Natural killer cell treated with Interleukin-12 subunit alpha and Interleukin-12 subunit beta and Interleukin-15 and Interleukin-18, amount 100 ng/mL, for 72 hours (primary cell): ENCODE data around the gene PHACTR4. TPM values are rescaled to one million over a fixed set of nuclear protein-coding genes. Genes with fewer than 3 reads are reported as not detected.
A peak's percentile ranks its signal among the peaks of the same experiment; 100 is the strongest.
"Not testable (repeated sequence)": the region's sequence is repeated elsewhere in the genome, so short reads cannot be mapped to it uniquely, and the experiment has no call there.

ENCODE experiments used
- ATAC-seq, 2 donors: fragments of 150-1000 bp; cut with Tn5 transposase in 1 of 2; sonication (Bioruptor Pico), chemical (Tn5 transposase) in 1 of 2; 2 replicates each; pipeline ENCODE4 v1.10.0; 2021
- DNase-seq: peaks from one replicate; pipeline ENCODE4 v3.0.0; 2022; ENCODE audit warnings: low spot score
- H3K27ac Mint-ChIP-seq, 2 donors: 1 replicate in 1 of 2; 2 replicates in 1 of 2; pipeline ENCODE4 v1.8.0; 2022; ENCODE audit warnings: mixed read lengths in 2 of 2, mild to moderate bottlenecking in 1 of 2, moderate library complexity in 1 of 2
- H3K27me3 Mint-ChIP-seq, 2 donors: 1 replicate in 1 of 2; 2 replicates in 1 of 2; pipeline ENCODE4 v1.8.0; 2022; ENCODE audit warnings: mixed read lengths in 2 of 2
- H3K36me3 Mint-ChIP-seq: one replicate; pipeline ENCODE4 v1.8.0; 2022; ENCODE audit warnings: mixed read lengths
- H3K4me1 Mint-ChIP-seq, 2 donors: 1 replicate in 1 of 2; 2 replicates in 1 of 2; pipeline ENCODE4 v1.8.0; 2022; ENCODE audit warnings: low read depth in 2 of 2, mixed read lengths in 2 of 2, mild to moderate bottlenecking in 1 of 2
- H3K4me3 Mint-ChIP-seq: one replicate; pipeline ENCODE4 v1.8.0; 2022; ENCODE audit warnings: mixed read lengths
- H3K9me3 Mint-ChIP-seq: 2 replicates; pipeline ENCODE4 v1.8.0; 2022; ENCODE audit warnings: mixed read lengths
- total RNA-seq, 2 donors: library from RNA; stranded (reverse); gene quantifications; one replicate each; pipeline ENCODE4 v1.2.3, GENCODE V29; 2022

Gene PHACTR4
- total RNA-seq, 2 donors from 2014 or later = 30.2 to 32.7 TPM

GRCh38 chr1:28456078-28456477, 86.5 kb downstream of the PHACTR4 start:
- DNase-seq = no peak
- ATAC-seq = peak in 1 of 2 donors; percentile 33
- Mint-ChIP-seq H3K4me3 (no peak overlapping the region), H3K27me3 (no peaks in the 10 kb centered on the region), H3K9me3 (no peaks in the 10 kb centered on the region), H3K4me1 (peaks cover 6 to 11% of the 10 kb centered on the region in 2 donors), H3K27ac (peak overlapping the region; percentile 5 to 37), H3K36me3 (no peaks in the 10 kb centered on the region)

GRCh38 chr1:28457678-28458077, 88.1 kb downstream of the PHACTR4 start:
- no peak overlapping the region for H3K27ac Mint-ChIP-seq
- no peak for ATAC-seq
- no peaks in the 10 kb centered on the region for H3K36me3 Mint-ChIP-seq
- DNase-seq = no peak
- no peaks in the 10 kb centered on the region for H3K27me3 Mint-ChIP-seq
- H3K4me3 Mint-ChIP-seq = no peak overlapping the region
- H3K9me3 Mint-ChIP-seq = no peaks in the 10 kb centered on the region
- peaks cover 6 to 11% of the 10 kb centered on the region in 2 donors for H3K4me1 Mint-ChIP-seq

GRCh38 chr1:28458237-28459228, 89.0 kb downstream of the PHACTR4 start:
- Mint-ChIP-seq H3K27ac (peak overlapping the region in 1 of 2 donors; percentile 18), H3K9me3 (no peaks in the 10 kb centered on the region), H3K4me1 (peaks cover 6 to 7% of the 10 kb centered on the region in 2 donors), H3K27me3 (no peaks in the 10 kb centered on the region), H3K4me3 (no peak overlapping the region), H3K36me3 (no peaks in the 10 kb centered on the region)
- ATAC-seq (no peak), DNase-seq (no peak)

GRCh38 chr1:28466226-28466778, 96.8 kb downstream of the PHACTR4 start:
- DNase-seq (no peak), ATAC-seq (no peak)
- H3K9me3 Mint-ChIP-seq = no peaks in the 10 kb centered on the region
- H3K4me1 Mint-ChIP-seq = peaks cover 7 to 8% of the 10 kb centered on the region in 2 donors
- no peak overlapping the region for H3K4me3 Mint-ChIP-seq
- no peaks in the 10 kb centered on the region for H3K36me3 Mint-ChIP-seq
- peak overlapping the region in 1 of 2 donors; percentile 42 for H3K27ac Mint-ChIP-seq
- no peaks in the 10 kb centered on the region for H3K27me3 Mint-ChIP-seq

- no peak for ATAC-seq
- Mint-ChIP-seq H3K4me1 (peaks cover 7 to 11% of the 10 kb centered on the region in 2 donors), H3K9me3 (no peaks in the 10 kb centered on the region), H3K27me3 (no peaks in the 10 kb centered on the region), H3K36me3 (no peaks in the 10 kb centered on the region), H3K4me3 (no peak overlapping the region), H3K27ac (no peak overlapping the region)
- no peak for DNase-seq
These were observed 100.6 kb downstream of the PHACTR4 start for GRCh38 chr1:28470146-28470545.

GRCh38 chr1:28479497-28479896, 110.0 kb downstream of the PHACTR4 start:
- DNase-seq, H3K9me3 Mint-ChIP-seq, H3K27me3 Mint-ChIP-seq, ATAC-seq, H3K4me3 Mint-ChIP-seq, H3K4me1 Mint-ChIP-seq, H3K27ac Mint-ChIP-seq: not testable (repeated sequence)
- peaks cover 19% of the 10 kb centered on the region for H3K36me3 Mint-ChIP-seq

- Mint-ChIP-seq H3K4me3 (no peak overlapping the region), H3K36me3 (peaks cover 19% of the 10 kb centered on the region), H3K27me3 (no peaks in the 10 kb centered on the region)
These were observed 110.8 kb downstream of the PHACTR4 start for GRCh38 chr1:28480308-28480707.

GRCh38 chr1:28482138-28482537, 112.6 kb downstream of the PHACTR4 start:
- Mint-ChIP-seq H3K4me1 (peaks cover 0 to 5% of the 10 kb centered on the region in 2 donors), H3K4me3 (no peak overlapping the region), H3K36me3 (peaks cover 13% of the 10 kb centered on the region), H3K9me3 (no peaks in the 10 kb centered on the region), H3K27ac (no peak overlapping the region), H3K27me3 (no peaks in the 10 kb centered on the region)
- DNase-seq = no peak
- ATAC-seq = no peak

More at GRCh38 chr1:28480308-28480707, 110.8 kb downstream of the PHACTR4 start:
- no peak for ATAC-seq
- Mint-ChIP-seq H3K9me3 (no peaks in the 10 kb centered on the region), H3K4me1 (peaks cover 0 to 5% of the 10 kb centered on the region in 2 donors), H3K27ac (no peak overlapping the region)
- no peak for DNase-seq

GRCh38 chr1:28482702-28483101, 113.2 kb downstream of the PHACTR4 start:
- Mint-ChIP-seq H3K4me1 (peaks cover 0 to 5% of the 10 kb centered on the region in 2 donors), H3K36me3 (peaks cover 11% of the 10 kb centered on the region), H3K27ac (no peak overlapping the region), H3K27me3 (no peaks in the 10 kb centered on the region), H3K9me3 (no peaks in the 10 kb centered on the region), H3K4me3 (no peak overlapping the region)
- no peak for ATAC-seq
- DNase-seq = no peak

GRCh38 chr1:28494737-28495136, 125.2 kb downstream of the PHACTR4 start:
- Mint-ChIP-seq H3K4me1 (peaks cover 0 to 5% of the 10 kb centered on the region in 2 donors), H3K27me3 (no peaks in the 10 kb centered on the region), H3K36me3 (peaks cover 12% of the 10 kb centered on the region), H3K27ac (peak overlapping the region in 1 of 2 donors; percentile 49), H3K9me3 (no peaks in the 10 kb centered on the region), H3K4me3 (no peak overlapping the region)
- DNase-seq (no peak), ATAC-seq (no peak)

GRCh38 chr1:28499553-28499952, 130.0 kb downstream of the PHACTR4 start:
- Mint-ChIP-seq H3K4me1 (peaks cover 0 to 3% of the 10 kb centered on the region in 2 donors), H3K4me3 (no peak overlapping the region), H3K9me3 (no peaks in the 10 kb centered on the region), H3K27me3 (no peaks in the 10 kb centered on the region), H3K36me3 (peaks cover 9% of the 10 kb centered on the region), H3K27ac (no peak overlapping the region)
- ATAC-seq = no peak
- DNase-seq = no peak

GRCh38 chr1:28501925-28502324, 132.4 kb downstream of the PHACTR4 start:
- Mint-ChIP-seq H3K36me3 (peaks cover 12% of the 10 kb centered on the region), H3K27me3 (no peaks in the 10 kb centered on the region), H3K4me1 (peaks cover 11 to 14% of the 10 kb centered on the region in 2 donors), H3K4me3 (no peak overlapping the region), H3K9me3 (no peaks in the 10 kb centered on the region), H3K27ac (peak overlapping the region in 1 of 2 donors; percentile 2)
- ATAC-seq (no peak), DNase-seq (no peak)

- H3K27ac Mint-ChIP-seq = no peak overlapping the region
- no peaks in the 10 kb centered on the region for H3K9me3 Mint-ChIP-seq
- no peaks in the 10 kb centered on the region for H3K27me3 Mint-ChIP-seq
- peaks cover 17% of the 10 kb centered on the region for H3K36me3 Mint-ChIP-seq
- ATAC-seq = no peak
- H3K4me3 Mint-ChIP-seq = no peak overlapping the region
- no peak for DNase-seq
- peaks cover 16 to 19% of the 10 kb centered on the region in 2 donors for H3K4me1 Mint-ChIP-seq
These were observed 133.6 kb downstream of the PHACTR4 start for GRCh38 chr1:28503117-28503516.
